ELF-1 (cell line): Measurements from ENCODE around the gene HLCS.

Experiments
- DNase-seq: peaks from one replicate; pipeline ENCODE4 v3.0.0-alpha.2; 2016; ENCODE audit warnings: low read depth, low spot score

Gene HLCS

DNA sequence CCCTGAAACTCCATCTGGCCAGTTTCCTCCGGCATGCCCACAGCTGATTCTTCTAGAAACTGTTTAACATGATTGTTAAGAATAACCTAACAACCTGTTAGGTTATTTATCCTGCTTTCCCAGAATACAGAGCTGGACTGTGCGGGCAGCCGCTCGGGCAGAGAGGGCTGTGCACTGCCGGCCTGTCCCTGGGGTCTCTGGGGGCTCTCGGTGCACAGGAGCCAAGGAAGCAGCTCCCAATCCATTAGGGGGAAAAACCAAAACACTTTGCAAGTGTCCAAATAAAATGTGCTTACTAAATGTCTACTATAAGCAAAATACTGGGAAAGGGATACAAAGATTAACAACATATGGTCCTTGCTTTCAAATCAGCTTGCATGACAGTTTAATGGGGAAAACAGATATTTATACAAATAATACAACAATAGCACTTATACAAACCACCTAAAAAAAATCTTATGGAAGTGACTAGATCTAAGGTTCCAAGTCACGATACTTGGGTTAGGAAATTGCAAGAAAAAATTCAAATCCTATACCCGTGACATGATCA lies 50.7 kb downstream of the HLCS start:
- DNase-seq = no peak

DNA sequence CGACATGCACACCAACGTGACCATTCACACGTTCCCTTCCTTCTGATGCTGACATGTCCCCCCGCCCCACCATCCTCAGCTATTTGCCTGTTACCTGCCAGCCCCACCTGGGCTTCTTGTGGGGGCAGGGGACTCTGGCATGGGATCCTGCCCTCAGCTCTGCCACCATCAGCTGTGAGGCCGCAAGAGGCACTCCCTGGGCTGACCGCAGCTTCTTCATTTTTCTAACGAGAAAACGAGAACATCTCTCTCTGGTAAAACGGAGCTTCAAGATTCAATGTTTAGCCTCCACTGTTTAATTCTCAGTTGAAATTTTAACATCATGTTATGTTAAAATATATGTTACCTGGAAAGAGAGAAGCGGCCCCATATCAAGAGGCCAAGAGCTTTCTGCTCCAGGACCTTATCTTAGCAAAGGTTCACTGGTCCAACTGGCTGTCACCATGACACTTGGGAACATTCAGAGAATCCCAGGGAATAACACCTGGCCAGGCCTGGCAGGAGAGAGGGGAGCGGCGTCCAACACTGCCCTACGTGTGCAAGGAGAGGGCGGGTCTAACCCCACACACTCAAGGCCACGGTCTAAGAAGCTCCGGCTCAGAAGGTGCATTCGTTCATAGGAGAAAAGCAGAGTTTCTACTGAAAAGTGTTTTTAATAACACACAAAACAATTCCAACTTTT lies 51.3 kb downstream of the HLCS start:
- DNase-seq = no peak

DNA sequence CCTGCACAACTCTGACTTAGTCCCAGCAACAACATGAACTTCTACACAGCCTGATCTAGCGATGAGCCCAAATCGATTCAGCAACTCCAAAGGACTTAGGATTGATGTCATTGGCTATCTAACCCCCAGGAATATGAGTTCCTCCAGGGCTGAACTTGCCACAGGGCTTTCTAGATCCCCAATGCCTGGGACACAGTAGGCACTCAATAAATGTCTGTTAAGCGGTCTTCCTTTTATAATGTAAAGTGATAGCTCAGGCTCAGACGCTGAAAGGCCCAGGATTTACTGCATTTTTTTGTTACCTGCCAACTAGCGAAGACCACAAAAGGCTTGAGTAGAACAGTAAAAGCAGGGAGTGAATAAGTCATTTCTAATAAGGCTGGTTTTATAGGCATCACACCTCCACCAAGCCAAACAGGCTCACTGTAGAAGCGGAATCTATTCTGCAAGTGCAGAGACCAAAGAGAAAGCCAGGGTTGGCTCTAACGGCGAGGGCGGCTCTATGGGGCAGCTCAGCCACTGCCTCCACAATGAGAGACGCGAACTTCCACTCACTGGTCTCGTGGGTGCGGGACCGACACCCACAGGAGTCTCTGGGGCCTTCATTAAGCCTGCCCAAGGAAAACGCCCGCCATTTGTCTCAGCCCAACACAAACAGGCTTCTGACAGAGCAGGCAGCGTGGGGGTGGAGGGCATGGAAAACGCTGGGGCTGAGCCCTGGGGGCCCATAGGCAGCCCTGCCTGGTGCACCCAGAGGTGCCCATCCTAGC lies 52.0 kb downstream of the HLCS start:
- DNase-seq = peak; percentile 44

DNA sequence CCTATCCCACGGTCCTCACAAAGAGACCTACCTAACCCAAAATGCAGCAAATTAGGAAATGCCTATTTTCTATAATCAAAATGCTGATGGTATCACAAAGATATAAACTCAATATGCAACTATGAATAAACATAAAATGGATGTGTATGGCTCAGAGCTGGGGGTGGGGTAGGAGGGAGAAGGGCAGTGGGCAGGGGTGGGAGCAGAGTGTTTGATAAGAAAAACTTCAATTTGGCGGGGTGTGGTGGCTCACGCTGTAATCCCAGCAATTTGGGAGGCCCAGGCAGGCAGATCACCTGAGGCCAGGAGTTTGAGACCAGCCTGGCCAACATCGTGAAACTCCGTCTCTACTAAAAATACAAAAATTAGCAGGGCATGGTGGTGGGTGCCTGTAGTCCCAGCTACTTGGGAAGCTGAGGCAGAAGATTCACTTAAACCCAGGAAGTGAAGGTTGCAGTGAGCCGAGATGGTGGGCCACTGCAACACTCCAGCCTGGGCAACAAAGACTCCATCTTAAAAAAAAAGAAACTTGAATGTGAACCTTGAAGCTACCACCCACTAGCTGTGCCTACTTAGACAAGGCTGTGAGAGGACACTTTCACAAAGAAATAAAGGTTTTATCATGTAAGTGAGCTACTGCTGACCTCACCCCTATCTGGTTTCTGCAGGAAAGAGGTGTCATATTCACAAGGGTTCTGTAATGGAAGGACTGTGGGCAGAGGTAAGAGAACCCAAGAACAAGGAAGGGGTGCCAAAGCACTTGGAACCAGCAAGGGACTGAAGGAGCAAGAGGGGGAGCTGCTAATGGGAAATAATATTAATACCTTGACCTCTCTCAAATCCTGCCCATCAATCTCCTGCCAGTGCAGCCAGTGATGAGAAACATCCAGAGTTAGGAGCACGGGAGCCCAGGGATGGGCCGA lies 53.0 kb downstream of the HLCS start:
- DNase-seq = no peak

DNA sequence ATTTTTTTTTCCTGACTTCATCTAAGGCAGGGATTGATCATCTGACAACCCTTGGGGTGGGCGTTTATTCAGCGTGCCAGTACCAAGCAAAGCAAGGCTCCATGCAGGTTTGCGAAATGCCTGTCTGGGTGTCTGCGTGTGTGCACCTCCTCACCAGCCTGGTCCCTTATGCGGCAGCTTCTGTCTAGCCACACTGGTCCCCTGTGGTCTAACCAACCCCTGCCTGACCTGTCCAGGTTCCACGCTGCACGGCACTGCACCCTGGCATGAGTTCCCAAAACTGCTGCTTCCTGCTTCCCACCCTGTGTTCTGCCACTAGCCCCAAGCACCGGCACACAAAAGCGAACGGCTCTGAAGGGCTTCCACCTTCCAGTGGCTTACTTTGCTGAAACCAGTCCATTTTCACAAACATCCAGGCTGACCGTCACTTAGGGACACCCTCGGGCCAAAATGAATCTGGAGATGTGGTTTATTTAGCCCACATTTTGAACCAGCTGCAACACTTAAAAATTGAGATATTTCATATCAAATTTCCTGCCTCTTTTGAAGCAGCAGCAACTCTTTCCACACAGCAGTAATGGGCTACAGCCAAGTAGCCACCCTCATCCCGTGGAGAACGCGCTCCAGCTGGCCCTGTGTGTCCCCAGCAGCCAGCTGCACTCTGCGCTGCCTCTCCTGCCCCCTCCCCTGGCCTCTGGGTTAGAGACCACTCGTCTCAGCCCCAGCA lies 55.7 kb downstream of the HLCS start:
- no peak for DNase-seq

DNA sequence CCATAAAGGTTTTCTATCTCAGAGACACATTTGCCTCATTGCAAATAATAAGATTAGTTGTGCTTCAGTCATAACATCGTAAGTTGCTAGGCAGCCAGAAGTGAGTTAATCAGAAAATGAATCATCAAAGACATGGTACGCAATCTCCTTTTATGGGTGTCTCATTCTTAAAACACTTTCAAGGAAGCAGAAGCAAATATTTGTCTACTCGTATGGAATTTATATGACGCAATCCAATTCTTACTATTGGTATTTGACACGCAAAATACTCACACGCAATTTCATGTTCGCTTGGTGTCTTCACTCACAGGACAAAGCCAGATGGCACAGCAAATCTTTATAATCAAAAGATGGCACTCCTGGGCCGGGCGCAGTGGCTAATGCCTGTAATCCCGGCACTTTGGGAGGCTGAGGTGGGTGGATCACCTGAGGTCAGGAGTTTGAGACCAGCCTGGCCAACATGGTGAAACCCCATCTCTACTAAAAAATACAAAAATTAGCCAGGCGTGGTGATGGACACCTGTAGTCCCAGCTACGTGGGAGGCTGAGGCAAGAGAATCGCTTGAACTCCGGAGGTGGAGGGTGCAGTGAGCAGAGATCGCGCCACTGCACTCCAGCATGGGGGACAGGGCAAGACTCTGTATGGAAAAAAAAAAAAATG lies 56.4 kb downstream of the HLCS start:
- no peak for DNase-seq

DNA sequence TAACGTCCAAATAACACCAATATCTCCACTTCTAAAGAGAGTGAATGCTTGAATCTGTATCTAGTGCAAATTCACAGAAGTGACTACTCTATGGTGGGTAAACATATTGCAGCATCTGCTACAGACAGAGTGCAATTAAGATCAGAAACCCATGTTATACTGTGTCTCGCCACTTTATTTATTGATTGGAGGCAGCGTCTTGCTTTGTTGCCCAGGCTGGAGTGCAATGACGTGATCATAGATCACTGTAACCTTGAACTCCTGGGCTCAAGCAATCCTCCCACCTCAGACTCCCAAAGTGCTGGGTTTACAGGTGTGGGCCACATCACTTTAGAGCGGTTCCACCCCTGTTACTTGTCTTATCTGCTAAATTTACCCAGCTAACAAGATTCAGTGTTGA lies 57.0 kb downstream of the HLCS start:
- no peak for DNase-seq

DNA sequence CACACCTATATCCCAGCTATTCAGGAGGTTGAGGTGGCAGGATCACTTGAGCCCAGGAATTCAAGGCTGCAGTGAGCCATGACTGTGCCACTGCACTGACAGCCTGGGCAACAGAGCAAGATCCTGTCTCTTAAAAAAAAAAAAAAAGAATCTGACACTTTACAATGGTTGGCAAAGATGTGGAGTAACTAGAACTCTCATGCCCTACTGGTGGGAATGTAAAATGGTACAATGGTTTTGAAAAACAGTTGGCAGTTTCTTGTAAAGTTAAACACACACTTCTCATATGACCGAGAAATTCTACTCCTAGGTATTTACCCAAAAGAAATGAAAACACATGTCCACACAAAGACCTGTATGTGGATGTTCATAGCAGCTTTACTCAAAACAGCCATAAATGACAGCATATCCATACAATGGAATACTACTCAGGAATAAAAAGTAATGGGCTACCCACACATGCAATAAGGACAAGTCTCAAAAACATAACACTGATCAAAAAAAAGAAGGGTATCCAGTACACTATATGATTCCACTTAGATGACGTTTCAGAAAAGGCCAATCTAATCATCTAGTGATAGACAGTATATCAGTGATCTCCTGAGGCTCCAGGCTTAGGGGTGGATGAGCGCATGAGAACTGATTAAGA lies 58.1 kb downstream of the HLCS start:
- DNase-seq = no peak

DNA sequence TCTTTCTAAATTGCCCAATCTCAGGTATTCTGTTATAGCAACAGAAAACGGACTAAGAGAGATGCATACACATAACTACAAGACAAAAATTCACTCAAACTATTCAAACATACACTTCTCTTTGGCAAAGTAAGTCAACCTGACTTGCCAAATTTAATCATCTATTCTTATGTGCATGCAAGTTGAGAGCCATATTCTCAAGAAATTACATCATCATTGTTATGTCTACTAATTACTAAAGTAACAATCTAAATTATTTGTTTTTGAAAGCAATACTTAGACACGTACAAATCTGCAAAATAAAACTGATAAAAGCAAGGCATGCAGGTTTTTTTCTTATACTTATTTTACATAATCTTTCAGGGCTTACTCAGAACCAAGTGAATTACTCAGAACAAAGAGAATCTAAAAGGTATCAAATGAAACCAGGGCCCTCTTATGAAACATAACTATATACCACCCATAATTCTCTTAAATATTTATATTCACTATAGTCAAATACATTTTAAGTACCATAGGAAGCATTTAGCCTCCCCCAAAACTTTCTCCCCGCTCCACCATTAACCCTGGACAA lies 62.3 kb downstream of the HLCS start:
- no peak for DNase-seq

DNA sequence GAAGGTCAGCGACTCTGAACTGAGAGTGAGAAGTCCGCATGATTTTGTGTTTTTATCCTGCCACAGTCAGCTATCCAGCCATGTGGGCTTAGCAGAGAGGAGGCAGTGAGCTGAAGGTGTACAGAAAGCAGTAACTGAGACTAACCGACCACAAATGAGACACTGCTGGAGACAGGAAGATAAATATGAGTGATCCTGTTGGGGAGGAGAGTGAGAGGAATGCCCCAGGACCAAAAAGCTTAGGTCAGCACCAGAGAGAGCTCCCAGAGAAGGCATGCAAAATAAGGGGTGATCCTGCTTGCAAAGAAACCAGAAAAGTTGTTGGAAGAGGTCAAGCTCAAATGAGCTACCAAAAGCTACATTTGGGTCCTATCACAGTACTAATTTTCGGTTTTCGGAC lies 63.7 kb downstream of the HLCS start:
- DNase-seq = no peak

DNA sequence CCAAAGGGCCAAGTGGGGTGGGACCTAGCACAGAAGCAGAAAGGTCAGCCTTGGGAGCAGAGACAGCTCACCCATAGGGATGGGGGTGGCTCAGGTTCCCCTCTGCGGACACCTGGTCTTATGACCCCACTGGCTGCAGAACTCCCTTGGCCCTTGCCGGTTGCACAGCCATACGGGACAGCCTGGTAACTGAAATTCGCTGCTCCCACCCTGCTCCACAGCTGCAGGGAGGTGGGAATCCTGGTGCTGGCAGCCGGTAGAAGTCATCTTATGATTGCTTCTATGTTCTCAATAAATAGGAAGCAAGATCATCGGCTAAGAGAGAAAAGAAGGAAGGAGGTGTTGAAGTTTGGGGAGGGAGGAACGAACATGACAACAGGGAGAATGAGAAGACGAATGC lies 64.1 kb downstream of the HLCS start:
- DNase-seq = no peak

DNA sequence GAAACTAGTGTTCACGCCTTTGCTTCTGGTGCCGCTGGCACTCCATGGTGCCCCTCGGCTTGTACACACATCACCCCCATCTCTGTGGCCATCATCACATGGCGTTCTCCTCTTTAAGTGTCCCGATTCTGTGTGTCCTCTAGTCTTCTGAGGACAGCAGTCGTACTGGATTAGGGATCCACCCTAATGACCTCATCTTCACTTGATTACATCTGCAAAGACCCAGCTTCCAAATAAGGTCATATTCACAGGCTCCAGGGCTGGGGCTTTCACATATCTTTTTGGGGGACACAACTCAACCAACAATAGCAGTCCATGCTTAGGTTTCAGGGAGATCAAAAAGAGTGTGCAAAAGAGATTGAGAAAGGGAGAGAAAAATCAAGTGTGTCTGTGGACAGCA lies 64.9 kb downstream of the HLCS start:
- no peak for DNase-seq

DNA sequence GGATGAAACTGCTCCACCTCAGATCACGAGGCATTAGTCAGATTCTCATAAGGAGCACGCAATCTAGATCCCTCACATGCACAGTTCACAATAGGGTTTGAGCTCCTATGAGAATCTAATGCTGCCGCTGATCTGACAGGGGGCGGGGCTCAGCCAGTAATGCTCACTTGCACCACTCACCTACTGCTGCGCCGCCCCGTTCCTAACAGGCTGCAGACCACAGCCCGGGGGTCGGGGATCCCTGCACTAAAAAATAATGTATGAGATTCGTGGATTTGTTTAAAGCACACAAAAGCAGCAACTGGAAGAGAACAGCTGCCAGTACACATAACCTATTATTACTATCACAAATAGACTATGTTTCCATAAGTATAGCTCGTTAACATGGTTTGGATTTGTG lies 72.9 kb downstream of the HLCS start:
- no peak for DNase-seq

DNA sequence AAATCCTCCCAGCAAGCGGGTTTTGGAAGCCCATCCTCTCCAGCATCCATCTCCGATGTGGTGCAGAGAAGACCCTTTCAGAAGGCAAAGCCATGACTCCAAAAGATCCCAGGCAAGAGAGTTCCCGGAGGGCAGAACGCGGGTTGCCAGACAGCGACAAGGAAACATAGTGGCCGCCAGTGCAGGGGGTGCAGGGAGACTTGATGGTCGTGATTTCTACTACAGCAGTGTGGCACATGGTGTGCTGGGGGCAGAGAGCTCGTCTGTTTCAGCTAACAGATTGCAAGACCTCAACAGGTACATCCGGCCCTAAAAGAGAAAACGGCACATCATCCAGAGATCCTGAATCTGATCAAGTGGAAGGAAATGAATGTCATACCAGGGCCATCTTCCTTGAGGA lies 74.3 kb downstream of the HLCS start:
- no peak for DNase-seq

DNA sequence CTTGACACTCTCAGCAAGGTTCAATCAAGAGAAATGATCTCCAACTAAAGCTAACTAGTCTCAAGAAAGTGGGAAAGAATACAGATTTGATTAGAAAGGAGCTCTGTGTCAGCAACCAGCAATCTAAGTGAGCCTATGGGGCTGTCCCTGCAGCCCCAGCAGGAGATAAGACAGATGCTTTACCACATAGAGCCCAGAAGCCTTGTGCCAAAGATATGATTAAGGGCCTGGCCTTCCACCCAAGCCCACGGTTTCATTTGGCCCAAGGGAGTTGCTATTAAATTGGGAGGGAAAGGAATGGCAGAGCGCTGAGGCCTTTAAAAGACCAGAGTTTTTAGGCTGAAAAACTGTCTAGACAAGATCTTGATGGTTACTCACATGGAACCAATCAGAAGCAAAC lies 74.8 kb downstream of the HLCS start:
- no peak for DNase-seq

DNA sequence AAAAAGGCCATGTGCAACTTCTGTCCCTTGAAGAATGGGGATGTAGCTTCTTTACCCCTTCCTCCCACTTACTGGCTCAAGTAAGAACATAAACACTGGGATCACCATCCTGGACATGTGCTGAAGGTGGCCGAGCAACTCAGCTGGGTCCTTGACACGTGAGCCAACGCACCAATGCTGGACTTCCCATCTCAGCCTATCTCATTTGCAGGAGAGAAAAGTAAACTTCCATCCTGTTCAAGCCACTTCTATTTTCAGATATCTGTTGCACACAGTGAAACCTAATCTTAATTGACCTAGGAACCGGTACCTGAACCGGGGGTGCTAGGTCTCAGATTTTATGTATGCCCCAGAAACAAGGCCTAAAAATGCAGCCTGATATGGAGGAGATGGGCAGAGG lies 75.3 kb downstream of the HLCS start:
- DNase-seq = no peak

DNA sequence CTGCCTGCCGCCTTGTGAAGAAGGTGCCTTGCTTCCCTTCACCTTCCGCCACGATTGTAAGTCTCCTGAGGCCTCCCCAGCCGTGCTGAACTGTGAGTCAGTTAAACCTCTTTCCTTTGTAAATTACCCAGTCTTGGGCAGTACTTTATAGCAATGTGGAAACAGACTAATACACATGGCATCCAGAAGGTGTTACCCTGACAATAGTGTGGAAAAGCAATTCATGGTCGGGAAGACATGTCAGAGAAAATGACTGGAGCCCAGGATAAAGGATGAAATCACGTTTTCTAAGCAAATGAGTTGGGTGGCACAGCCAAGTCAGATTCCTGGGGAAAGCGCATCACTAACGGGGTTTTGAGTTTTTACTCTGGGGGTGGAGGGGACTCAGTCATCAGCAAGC lies 76.4 kb downstream of the HLCS start:
- no peak for DNase-seq

DNA sequence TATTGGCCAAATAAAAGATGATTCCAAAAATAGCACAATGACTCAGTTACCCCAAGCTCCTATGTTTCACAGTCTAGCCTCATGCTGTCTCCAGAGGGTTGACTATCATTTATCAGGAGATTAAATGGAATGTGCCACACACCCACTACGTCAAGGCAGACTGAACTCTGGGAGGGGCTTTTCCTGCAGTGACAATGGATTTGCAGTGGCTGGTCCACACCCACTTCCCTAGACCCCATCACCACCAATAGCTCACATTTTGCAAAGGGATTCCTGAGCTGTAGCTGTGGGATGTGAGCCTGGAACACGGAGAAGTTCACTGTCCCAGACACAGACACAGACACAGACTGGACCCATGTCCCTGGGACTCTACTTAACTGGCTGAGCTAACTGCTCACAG lies 77.1 kb downstream of the HLCS start:
- no peak for DNase-seq

DNA sequence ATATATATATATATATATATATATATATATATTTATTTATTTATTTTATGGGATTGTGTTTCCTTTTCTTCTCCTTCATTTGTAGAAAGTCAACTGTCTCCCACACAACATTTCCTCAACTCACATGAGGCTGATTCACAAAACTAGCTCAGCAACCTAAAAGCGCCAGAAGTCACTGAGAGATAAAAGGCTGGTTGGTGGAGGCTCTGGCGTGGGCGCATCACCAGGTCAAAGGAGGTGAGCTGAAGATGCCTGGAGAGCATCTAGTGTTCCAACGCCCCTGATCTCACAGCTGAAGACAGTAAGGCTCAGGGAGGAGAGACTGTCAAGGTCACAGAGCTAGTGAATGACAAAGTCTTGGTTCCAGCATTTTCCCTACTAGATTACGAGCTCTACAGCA lies 78.0 kb downstream of the HLCS start:
- no peak for DNase-seq

DNA sequence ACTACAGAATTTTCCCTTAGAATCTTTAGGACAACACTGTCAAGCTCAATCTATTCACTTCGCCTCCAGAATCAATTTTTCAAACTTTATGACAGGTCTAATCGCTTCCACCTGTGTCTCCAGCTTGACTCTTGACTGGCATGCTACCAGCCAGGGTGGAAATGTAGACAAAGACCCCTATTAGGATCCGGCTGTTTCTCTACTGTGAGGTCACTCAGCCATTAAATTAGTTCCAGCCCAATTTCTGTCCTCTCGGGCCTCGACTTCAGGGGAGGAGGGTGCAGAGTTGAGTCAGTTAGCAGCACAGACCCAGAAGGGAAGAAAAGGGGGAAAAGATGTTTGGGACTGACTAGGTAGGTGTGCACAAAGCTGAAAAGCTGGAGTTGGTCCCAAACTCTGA lies 78.5 kb downstream of the HLCS start:
- no peak for DNase-seq
